OCI-LY3 (cell line): ENCODE results near the gene SLC25A28.

ENCODE experiments used
- CTCF ChIP-seq: fragments of 200-600, 300-600 bp; sonication (generic); IDR thresholded peaks from 2 replicates; pipeline ENCODE4 v1.5.1; 2014; ENCODE audit warnings: antibody characterized with exemption, low read length, low read depth
- EZH2phosphoT487 ChIP-seq: fragments of 200-600 bp; shearing (Covaris generic); IDR thresholded peaks from 2 replicates; pipeline ENCODE4 v1.6.1; 2018; ENCODE audit warnings: antibody characterized with exemption, mixed run types, low read depth

DNA sequence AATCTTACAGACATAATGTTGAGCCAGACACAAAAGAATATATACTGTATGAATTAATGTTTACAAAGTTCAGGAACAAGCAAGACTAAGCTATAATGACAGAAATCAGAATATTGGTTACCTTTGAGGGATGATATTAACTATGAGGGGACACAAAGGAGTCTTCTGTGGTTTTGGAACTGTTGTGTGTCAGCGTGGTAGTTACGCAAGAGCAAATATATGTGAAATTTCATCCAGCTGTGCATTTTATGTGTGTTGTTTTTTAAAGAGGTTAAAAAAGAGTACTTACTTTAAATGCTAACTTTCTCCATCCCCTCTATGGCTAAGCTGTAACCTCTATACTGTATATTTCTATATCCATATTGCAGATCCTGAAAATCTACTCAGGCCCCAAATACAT, 14.9 kb downstream of the SLC25A28 start:
- TF ChIP-seq CTCF (no peak), EZH2phosphoT487 (no peak)
